Neuronal stem cell (in vitro differentiated cells): Measurements from ENCODE around the gene TUBGCP5.

Experiments used
- DNase-seq: peaks from one replicate; pipeline ENCODE4 v3.0.0-alpha.2; 2013; ENCODE audit warnings: low spot score
- H2AFZ ChIP-seq: one replicate; pipeline ENCODE4 v1.6.1; 2013; ENCODE audit warnings: mild to moderate bottlenecking, low read length, inconsistent platforms
- H2AK5ac ChIP-seq: 2 replicates; pipeline ENCODE4 v1.6.1; 2013; ENCODE audit warnings: low read depth, mild to moderate bottlenecking, inconsistent platforms, low read length, moderate library complexity, mixed read lengths
- H2BK120ac ChIP-seq: 2 replicates; pipeline ENCODE4 v1.6.1; 2013; ENCODE audit warnings: low read depth, mild to moderate bottlenecking, inconsistent platforms, low read length, moderate library complexity, mixed read lengths
- H2BK12ac ChIP-seq: one replicate; pipeline ENCODE4 v1.6.1; 2013; ENCODE audit warnings: low read length, inconsistent platforms
- H2BK15ac ChIP-seq: 2 replicates; pipeline ENCODE4 v1.6.1; 2013; ENCODE audit warnings: mild to moderate bottlenecking, low read length, inconsistent platforms, mixed read lengths
- H2BK5ac ChIP-seq: one replicate; pipeline ENCODE4 v1.6.1; 2013; ENCODE audit warnings: inconsistent platforms, mild to moderate bottlenecking, low read length, moderate library complexity
- H3K14ac ChIP-seq: one replicate; pipeline ENCODE4 v1.6.1; 2013; ENCODE audit warnings: low read length, inconsistent platforms
- H3K18ac ChIP-seq: 2 replicates; pipeline ENCODE4 v1.6.1; 2013; ENCODE audit warnings: low read length, inconsistent platforms
- H3K23ac ChIP-seq: 2 replicates; pipeline ENCODE4 v1.6.1; 2013; ENCODE audit warnings: low read depth, mild to moderate bottlenecking, mixed read lengths, low read length, inconsistent platforms; ENCODE audit not compliant: poor library complexity
- H3K27ac ChIP-seq: replicated peaks from 3 replicates; pipeline ENCODE4 v1.5.1; 2013; ENCODE audit warnings: low read length, inconsistent platforms
- H3K27me3 ChIP-seq, 3 experiments: 2 replicates each; pipeline ENCODE4 v1.6.1; 2013; ENCODE audit warnings: low read length in 3 of 3, mild to moderate bottlenecking in 2 of 3, inconsistent platforms in 1 of 3, low read depth in 1 of 3, mixed read lengths in 1 of 3, moderate library complexity in 1 of 3; ENCODE audit not compliant: control insufficient read depth in 3 of 3, insufficient read depth in 3 of 3
- H3K36me3 ChIP-seq, 2 donors: replicated peaks in 1 of 2; 2 replicates each; pipeline ENCODE4 v1.6.1; 2013; ENCODE audit warnings: low read length in 2 of 2; ENCODE audit not compliant: control insufficient read depth in 2 of 2, insufficient read depth in 2 of 2
- H3K4ac ChIP-seq: 2 replicates; pipeline ENCODE4 v1.6.1; 2013; ENCODE audit warnings: inconsistent platforms, mild to moderate bottlenecking, low read length, moderate library complexity
- H3K4me1 ChIP-seq, 2 donors: 1 replicate in 1 of 2; 2 replicates in 1 of 2; pipeline ENCODE4 v1.6.1; 2013; ENCODE audit warnings: low read length in 2 of 2, low read depth in 1 of 2; ENCODE audit not compliant: control insufficient read depth in 2 of 2, insufficient read depth in 1 of 2
- H3K4me2 ChIP-seq: one replicate; pipeline ENCODE4 v1.6.1; 2013; ENCODE audit warnings: mild to moderate bottlenecking, low read length, inconsistent platforms; ENCODE audit not compliant: insufficient read depth, poor library complexity, severe bottlenecking
- H3K4me3 ChIP-seq, 2 donors: 2 replicates each; pipeline ENCODE4 v1.5.1; 2013; ENCODE audit warnings: low read length in 2 of 2, mild to moderate bottlenecking in 2 of 2, inconsistent platforms in 1 of 2, moderate library complexity in 1 of 2
- H3K79me1 ChIP-seq: one replicate; pipeline ENCODE4 v1.6.1; 2013; ENCODE audit warnings: low read depth, mild to moderate bottlenecking, inconsistent platforms, low read length, moderate library complexity
- H3K9ac ChIP-seq: one replicate; pipeline ENCODE4 v1.6.1; 2013; ENCODE audit warnings: mild to moderate bottlenecking, low read depth, low read length, inconsistent platforms; ENCODE audit not compliant: poor library complexity
- H3K9me3 ChIP-seq, 2 donors: replicated peaks in 1 of 2; 2 replicates each; pipeline versions ENCODE3 to v1.6.1; 2013; ENCODE audit warnings: low read length in 2 of 2, mild to moderate bottlenecking in 2 of 2, inconsistent platforms in 1 of 2, low read depth in 1 of 2, mixed read lengths in 1 of 2, moderate library complexity in 1 of 2; ENCODE audit not compliant: control insufficient read depth in 2 of 2, insufficient read depth in 1 of 2
- H4K8ac ChIP-seq: one replicate; pipeline ENCODE4 v1.6.1; 2013; ENCODE audit warnings: low read depth, mild to moderate bottlenecking, inconsistent platforms, low read length, moderate library complexity
- H4K91ac ChIP-seq: one replicate; pipeline ENCODE4 v1.6.1; 2013; ENCODE audit warnings: low read length, low read depth, mild to moderate bottlenecking, inconsistent platforms; ENCODE audit not compliant: poor library complexity
- WGBS, 2 donors: extraction: QIAGEN DNeasy Blood & Tissue Kit; methylation state at CpG; one replicate each; pipeline ENCODE4 v1.1.7; 2013; ENCODE audit warnings: missing lambda C conversion rate in 2 of 2, mixed read lengths in 1 of 2; ENCODE audit not compliant: insufficient read length in 2 of 2, insufficient replicate concordance in 1 of 2; ENCODE audit errors: extremely low coverage in 2 of 2; 5-methylcytosine and 5-hydroxymethylcytosine counted together

TUBGCP5 gene

DNA sequence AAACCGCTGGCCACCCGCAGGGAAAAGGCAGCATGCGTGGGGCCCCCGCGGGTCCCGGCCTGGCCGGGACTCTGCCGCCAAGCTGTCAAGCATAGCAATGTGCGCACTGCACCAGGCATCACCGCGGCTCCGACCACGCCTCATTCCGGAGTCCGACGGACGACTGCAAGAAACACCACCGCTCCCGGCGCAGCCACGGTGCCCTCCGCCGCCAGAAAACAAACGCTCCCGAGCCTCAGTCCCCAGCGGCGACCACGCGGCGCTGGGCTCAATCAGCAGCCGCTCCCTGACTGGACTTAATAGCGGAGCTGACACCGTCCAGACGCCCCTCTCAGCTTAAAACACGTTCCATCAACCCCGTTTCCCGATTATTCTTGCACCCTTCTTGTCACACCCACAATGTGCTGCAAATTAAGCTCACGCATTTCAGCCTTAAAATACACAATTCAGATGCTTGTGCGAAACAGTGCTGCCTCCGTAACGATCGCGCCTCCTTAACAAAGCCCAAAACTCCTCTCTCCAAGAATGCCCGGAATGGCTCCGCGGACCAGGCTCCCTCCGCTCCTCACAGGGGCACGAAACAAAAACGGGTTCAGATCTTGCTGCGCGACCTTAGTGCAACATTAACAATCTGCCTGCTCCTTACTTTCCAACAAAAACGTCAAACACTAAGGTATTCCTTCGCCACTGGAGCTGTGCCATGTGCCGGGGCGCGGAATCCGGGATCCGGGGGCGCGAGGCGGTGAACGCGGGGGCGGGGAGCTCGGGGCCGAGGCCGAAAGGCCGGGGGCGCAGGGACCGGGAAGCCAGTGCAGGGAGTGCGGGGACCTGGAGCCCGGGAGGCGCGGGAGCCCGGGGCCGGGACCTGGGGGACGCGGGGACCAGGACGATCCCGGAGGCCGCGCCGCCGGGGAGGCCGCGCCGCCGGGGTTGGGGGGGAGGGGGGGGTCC lies 59.9 kb downstream of the TUBGCP5 start:
- Histone ChIP-seq H3K9me3 (no peaks in the 10 kb centered on the region), H2AFZ (peak overlapping the region; percentile 99)

DNA sequence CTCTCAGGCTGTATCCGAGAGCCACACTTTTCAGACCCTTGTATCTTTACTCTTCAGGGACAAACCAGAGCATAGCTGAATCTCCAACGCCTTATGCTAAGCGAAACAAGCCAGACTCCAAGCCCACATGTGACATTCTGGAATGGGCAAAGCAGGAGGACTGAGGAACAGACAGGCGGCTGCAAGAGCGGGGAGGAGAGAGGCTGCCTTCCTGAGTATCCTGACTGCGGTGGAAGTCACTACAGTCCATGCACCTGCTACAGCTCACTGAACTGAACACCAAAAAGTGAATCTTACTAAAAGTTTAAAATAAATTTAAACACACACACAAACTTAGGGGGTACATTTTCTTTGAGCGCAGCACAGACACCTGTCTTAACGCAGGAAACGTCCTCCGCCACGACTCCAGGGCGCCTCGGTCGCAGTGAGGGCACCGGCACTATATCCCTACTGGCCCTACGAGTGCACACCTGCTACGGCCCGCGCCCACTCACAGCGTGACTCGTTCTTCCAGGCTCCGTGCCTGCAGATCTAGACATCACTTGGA lies 60.6 kb downstream of the TUBGCP5 start:
- WGBS, 2 donors: no CpG with 5 or more reads among the region's 22 CpGs
- no peak overlapping the region for H3K14ac ChIP-seq
- H3K27me3 ChIP-seq: peaks cover 0 to 10% (median 0%) of the 10 kb centered on the region in 3 experiments
- H3K9ac ChIP-seq: peak overlapping the region; percentile 50
- H3K36me3 ChIP-seq: no peaks in the 10 kb centered on the region
- peak overlapping the region; percentile 99 for H2AFZ ChIP-seq
- H3K4me3 ChIP-seq: peak overlapping the region; percentile 88 to 93
- no peak overlapping the region for H2BK15ac ChIP-seq
- H2BK5ac ChIP-seq: no peak overlapping the region
- DNase-seq: no peak
- no peak overlapping the region for H3K23ac ChIP-seq
- H3K79me1 ChIP-seq: peaks cover 4% of the 10 kb centered on the region
- no peak overlapping the region for H4K91ac ChIP-seq
- H2AK5ac ChIP-seq: no peak overlapping the region
- H2BK12ac ChIP-seq: no peak overlapping the region
- no peak overlapping the region for H2BK120ac ChIP-seq
- H4K8ac ChIP-seq: no peak overlapping the region
- peaks cover 2 to 5% of the 10 kb centered on the region in 2 donors for H3K4me1 ChIP-seq
- H3K27ac ChIP-seq: no peak overlapping the region
- H3K4me2 ChIP-seq: peak overlapping the region; percentile 79
- no peak overlapping the region for H3K4ac ChIP-seq
- no peak overlapping the region for H3K18ac ChIP-seq
- H3K9me3 ChIP-seq: no peaks in the 10 kb centered on the region

More for the DNA sequence above, 59.9 kb downstream of the TUBGCP5 start:
- H2BK5ac ChIP-seq: peak overlapping the region; percentile 6
- H4K8ac ChIP-seq: no peak overlapping the region
- WGBS, 2 donors: no CpG with 5 or more reads among the region's 88 CpGs
- peak overlapping the region; percentile 79 for H3K4me2 ChIP-seq
- peaks cover 2 to 5% of the 10 kb centered on the region in 2 donors for H3K4me1 ChIP-seq
- H3K14ac ChIP-seq: no peak overlapping the region
- no peak overlapping the region for H3K27ac ChIP-seq
- H3K4me3 ChIP-seq: peak overlapping the region; percentile 88 to 93
- H3K18ac ChIP-seq: peak overlapping the region; percentile 29
- H3K4ac ChIP-seq: no peak overlapping the region
- peaks cover 0 to 10% (median 0%) of the 10 kb centered on the region in 3 experiments for H3K27me3 ChIP-seq
- no peak overlapping the region for H4K91ac ChIP-seq
- no peak overlapping the region for H2BK15ac ChIP-seq
- no peak overlapping the region for H2BK120ac ChIP-seq
- H3K36me3 ChIP-seq: no peaks in the 10 kb centered on the region
- no peak overlapping the region for H3K23ac ChIP-seq
- no peak overlapping the region for H2AK5ac ChIP-seq
- H2BK12ac ChIP-seq: no peak overlapping the region
- DNase-seq: peak; percentile 50
- H3K79me1 ChIP-seq: peaks cover 4% of the 10 kb centered on the region
- H3K9ac ChIP-seq: peak overlapping the region; percentile 50

GRCh38 chr15:22974745-22975144 lies 64.6 kb downstream of the TUBGCP5 start:
- Histone ChIP-seq H3K79me1 (peaks cover 5% of the 10 kb centered on the region), H3K4ac (no peak overlapping the region), H3K36me3 (no peaks in the 10 kb centered on the region), H2BK120ac (no peak overlapping the region), H3K27me3 (no peaks in the 10 kb centered on the region), H3K4me3 (no peak overlapping the region), H4K91ac (no peak overlapping the region), H3K4me1 (peaks cover 0 to 2% of the 10 kb centered on the region in 2 donors), H3K9me3 (peaks cover 0 to 14% of the 10 kb centered on the region in 2 donors), H3K18ac (no peak overlapping the region), H2BK12ac (no peak overlapping the region), H2BK5ac (no peak overlapping the region), H2AK5ac (no peak overlapping the region), H3K27ac (no peak overlapping the region), H2BK15ac (no peak overlapping the region), H3K9ac (no peak overlapping the region), H3K4me2 (no peak overlapping the region), H3K14ac (no peak overlapping the region), H4K8ac (no peak overlapping the region), H3K23ac (no peak overlapping the region), H2AFZ (no peak overlapping the region)
- WGBS, 2 donors: no CpG with 5 or more reads among the region's 4 CpGs
- DNase-seq: no peak

- H3K4me3 ChIP-seq: no peak overlapping the region
- no peaks in the 10 kb centered on the region for H3K36me3 ChIP-seq
Measured at GRCh38 chr15:22973987-22974386, 65.4 kb downstream of the TUBGCP5 start.

More at GRCh38 chr15:22973987-22974386, 65.4 kb downstream of the TUBGCP5 start:
- no peak overlapping the region for H4K8ac ChIP-seq
- H3K9ac ChIP-seq: no peak overlapping the region
- no peak overlapping the region for H3K27ac ChIP-seq
- no peak overlapping the region for H2BK12ac ChIP-seq
- no peak overlapping the region for H2AK5ac ChIP-seq
- no peak overlapping the region for H2AFZ ChIP-seq
- H3K27me3 ChIP-seq: no peaks in the 10 kb centered on the region
- H3K23ac ChIP-seq: no peak overlapping the region
- no peak overlapping the region for H3K14ac ChIP-seq
- no peak overlapping the region for H3K4ac ChIP-seq
- H4K91ac ChIP-seq: no peak overlapping the region
- no CpG with 5 or more reads among the region's 4 CpGs for WGBS, 2 donors
- H3K79me1 ChIP-seq: peaks cover 5% of the 10 kb centered on the region
- H2BK120ac ChIP-seq: no peak overlapping the region
- H3K9me3 ChIP-seq: peaks cover 0 to 19% of the 10 kb centered on the region in 2 donors
- H3K18ac ChIP-seq: no peak overlapping the region
- no peak for DNase-seq
- H2BK15ac ChIP-seq: no peak overlapping the region
- no peak overlapping the region for H3K4me2 ChIP-seq
- H3K4me1 ChIP-seq: peaks cover 0 to 2% of the 10 kb centered on the region in 2 donors
- H2BK5ac ChIP-seq: no peak overlapping the region
